Stimulated activated CD4-positive, alpha-beta T cell treated with anti-CD3 and anti-CD28 coated beads, Interleukin-4, amount 100 ng/mL, for 4 hours (primary cell): ENCODE results near the gene TAAR8.
"Not testable (repeated sequence)": the region's sequence is repeated elsewhere in the genome, so short reads cannot be mapped to it uniquely, and the experiment has no call there.

ENCODE experiments used
- DNase-seq, 2 experiments: peaks; one replicate each; pipeline ENCODE4 v3.0.0-alpha.2; 2020

TAAR8 gene

DNA sequence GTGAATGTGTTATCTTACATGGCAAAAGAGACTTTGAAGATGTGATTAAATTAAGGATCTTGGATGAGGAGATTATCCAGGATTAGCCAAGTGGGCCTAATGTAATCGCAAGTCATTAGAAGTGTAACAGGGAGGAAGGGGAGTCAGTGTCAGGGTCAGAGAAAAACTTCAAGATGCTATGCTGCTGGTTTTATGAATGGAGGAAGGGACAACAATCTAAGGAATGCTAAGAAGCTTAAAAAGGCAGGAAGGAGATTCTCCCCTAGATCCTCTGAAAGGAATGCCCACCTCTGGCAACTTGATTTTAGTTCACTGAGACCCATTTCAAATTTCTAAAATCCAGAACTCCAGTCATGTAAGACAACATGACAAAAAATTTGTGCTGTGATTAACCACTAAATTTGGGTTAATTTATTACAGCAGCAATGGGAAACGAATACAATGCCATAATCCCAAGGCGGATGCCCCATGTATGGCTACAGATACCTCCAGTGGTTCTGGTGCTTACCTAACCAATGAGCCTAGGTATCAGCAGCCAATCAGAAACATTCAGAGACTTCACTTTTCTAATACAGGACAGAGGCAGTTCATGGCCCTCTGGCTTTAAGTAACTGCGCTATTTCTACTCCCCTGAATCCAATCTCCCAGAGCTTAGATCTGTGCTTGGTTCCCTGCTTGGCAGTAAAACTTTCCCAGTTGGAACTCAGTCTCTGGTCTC, 3.6 kb upstream of the TAAR8 start:
- no peak for DNase-seq

DNA sequence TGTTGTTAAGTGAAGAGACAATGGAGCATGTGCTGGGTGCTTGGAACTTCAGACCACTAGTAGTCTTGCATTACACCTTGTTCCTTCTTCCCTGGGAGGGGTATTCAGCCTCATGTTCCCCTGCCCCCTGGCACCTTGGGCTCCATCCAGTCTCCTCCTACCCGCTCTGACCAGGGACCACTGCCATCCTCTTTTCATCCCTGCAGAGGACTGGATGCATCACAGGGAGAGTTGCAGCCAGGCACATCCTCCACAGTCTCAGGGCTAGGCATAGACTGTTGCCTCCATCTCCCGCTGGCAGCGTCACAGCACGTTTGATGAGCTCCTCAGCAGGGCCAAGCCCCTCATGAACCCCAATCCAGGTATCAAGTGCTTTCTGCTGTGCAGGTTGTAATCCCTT, 1.3 kb upstream of the TAAR8 start:
- DNase-seq: no peak

DNA sequence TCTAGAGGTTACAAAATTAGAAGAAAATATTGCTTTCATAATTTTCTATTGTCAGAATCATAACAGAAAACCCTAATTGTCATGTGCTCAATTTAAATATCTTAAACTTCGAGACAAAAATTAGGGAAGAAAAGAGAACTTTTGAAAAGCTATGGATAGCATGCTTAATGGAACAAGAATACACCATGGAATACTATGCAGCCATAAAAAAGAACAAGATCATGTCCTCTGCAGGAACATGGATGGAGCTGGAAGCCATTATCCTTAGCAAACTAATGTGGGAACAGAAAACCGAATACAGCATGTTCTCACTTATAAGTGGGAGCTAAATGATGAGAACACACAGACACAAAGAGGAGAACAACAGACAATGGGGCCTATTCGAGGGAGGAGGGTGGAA, 7.6 kb downstream of the TAAR8 start:
- not testable (repeated sequence) for DNase-seq

DNA sequence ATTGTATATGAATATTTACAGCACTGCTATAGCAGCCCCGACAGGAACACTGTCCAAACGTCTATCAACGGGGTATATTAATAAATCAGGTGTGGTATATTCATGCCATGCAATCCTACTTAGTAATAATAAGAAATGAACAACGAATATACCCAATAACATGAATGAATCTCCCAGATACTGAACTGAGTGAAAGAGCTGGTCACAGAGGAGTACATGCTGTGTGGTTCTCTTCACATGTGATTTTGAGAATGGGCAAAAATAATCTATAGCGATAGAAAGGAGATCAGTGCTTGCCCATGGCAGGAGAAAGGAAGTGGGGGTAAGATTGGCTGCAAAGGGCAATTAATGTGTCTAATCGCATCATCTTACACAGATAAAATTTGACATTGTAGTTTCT, 13.9 kb downstream of the TAAR8 start:
- no peak for DNase-seq

DNA sequence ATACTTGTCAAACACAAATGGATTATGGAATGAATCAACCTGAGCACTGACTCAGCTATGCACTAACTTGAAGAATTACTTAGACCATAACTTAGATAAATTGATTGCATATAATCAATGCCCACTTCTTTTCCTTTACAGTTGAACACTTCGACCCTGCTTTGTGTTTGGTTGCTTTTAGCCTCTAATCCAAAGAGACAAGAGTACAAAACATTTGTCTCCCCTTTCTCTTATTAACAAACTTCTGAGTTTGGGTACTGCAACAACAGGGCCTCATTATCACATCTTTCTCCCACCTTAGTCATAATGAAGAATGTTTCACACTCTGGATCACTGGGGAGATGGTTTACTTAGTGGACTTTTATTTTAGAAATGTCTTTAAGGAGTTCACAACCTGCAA, 15.1 kb downstream of the TAAR8 start:
- no peak for DNase-seq

DNA sequence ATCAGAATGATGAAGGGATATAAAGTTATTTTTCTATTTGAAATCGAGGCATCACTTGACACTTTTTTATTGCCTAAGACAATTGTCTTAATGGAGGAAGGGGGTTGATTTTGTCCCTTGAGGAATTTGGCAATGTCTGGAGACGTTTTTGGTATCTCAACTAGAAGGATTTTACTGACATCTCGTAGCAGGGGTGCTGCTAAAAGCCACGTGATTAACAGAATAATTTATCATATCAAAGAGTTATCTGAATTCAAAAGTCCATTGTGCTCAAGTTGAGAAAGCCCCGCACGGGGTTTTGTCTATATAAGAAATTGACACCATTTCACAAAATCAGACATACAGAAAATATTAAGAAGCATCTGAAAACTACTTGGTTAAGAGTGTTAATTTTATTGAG, 16.1 kb downstream of the TAAR8 start:
- no peak for DNase-seq

DNA sequence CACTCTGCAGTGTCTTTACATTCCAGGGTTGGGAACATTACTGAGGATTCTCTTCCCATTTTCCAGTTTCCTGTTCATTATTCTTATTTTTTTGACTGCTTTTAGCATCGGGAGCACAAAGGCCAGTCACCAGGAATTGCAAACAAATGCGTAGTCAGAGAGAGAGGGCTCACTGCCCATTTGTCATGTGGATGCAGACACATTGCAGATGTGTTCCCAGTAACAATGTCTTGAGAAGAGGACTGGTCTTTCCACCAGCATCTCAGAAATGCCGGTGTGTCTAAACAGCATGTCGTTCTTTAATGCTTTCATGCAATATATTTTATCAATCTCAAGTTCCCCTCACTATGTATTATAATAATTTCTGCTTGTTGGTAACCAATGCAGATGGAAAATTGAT, 16.7 kb downstream of the TAAR8 start:
- no peak for DNase-seq

DNA sequence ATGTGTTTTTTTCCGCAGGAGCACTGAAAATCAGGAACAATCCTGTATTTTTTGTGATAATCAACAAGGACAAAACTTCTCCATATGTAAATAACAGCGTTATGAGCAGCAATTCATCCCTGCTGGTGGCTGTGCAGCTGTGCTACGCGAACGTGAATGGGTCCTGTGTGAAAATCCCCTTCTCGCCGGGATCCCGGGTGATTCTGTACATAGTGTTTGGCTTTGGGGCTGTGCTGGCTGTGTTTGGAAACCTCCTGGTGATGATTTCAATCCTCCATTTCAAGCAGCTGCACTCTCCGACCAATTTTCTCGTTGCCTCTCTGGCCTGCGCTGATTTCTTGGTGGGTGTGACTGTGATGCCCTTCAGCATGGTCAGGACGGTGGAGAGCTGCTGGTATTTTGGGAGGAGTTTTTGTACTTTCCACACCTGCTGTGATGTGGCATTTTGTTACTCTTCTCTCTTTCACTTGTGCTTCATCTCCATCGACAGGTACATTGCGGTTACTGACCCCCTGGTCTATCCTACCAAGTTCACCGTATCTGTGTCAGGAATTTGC, 17.8 kb downstream of the TAAR8 start, which contains the start of gene TAAR6:
TAAR6 (plus strand) TSS at position 102 of the 557 bp plus-strand sequence; CDS start at position 102, 0 bp downstream.
- DNase-seq: no peak

DNA sequence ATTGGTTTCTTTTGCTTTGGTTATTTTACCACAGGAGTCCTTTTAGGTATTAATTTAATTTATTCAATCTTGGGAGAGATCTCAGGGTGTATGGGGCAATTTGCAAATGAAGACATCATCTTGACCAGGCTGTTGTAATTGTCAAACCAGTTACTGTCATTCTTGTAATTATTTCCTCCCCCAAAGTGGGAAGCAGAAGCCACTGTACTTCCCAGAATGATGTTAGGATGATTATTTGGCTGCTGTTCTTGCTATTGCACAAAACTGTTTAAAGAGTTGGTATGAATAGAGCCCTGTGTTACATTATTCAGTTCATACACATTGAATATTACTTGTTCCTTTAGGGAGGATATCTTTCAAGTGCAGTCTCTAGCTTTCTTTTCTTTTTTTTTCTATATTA, 19.3 kb downstream of the TAAR8 start:
- no peak for DNase-seq

DNA sequence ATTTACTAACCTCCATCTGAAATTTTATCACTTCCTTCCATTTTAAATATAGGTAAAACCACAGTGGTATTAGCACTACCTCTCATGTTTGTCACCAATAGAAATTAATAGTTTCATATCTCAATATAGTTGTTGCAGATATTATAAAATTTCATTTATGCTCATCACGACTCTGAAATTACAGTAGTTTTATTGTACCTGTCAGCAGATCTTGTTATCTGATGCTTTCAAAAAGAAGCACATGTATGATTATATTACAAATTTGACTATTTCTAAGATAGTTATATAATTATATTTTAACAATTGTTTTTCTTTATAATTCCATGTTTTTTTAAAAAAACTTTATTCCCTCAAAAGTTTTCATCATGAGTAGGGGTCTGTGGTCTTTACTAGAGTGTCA, 32.2 kb downstream of the TAAR8 start:
- no peak for DNase-seq

DNA sequence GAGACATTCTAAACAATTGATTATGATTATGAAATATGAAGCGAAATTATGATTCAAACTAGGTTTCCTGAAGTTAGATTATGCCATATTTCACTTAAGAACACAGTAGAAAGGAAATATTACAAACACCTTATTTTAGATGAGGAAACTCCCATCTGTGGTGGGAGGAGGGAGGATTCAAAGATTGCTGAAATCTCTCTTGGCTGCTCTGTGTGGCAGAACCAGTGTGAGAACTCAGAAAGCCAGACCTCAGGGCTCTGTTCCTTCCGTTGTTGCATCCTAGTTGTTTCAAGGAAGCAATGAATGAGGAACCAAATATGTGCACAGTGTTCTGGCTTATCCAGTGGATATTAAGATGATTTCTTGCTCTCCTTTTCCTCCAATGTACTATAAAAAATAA, 35.0 kb downstream of the TAAR8 start:
- no peak for DNase-seq

DNA sequence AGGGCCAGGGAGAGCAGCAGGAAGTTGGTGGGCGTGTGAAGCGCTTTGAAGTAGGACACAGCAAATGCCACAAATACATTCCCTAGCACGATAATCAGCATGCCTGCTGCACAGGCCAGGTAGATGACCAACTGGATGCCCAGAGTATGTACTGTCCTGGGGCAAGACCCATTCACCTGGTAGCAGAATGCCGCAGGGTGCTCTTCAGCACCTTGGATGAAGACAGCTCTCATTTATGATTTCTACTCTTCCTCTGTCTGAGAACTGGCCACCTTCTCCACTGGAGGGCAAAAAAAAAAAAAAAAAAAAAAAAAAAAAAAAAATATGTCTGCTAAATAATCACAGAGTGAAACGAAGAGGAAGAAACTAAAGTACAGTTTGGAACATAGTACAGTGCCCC, 37.0 kb downstream of the TAAR8 start, which contains the start of gene TAAR5:
TAAR5 (minus strand) TSS at position 288 of the 400 bp plus-strand sequence; CDS start at position 233, 55 bp downstream.
- DNase-seq: no peak

DNA sequence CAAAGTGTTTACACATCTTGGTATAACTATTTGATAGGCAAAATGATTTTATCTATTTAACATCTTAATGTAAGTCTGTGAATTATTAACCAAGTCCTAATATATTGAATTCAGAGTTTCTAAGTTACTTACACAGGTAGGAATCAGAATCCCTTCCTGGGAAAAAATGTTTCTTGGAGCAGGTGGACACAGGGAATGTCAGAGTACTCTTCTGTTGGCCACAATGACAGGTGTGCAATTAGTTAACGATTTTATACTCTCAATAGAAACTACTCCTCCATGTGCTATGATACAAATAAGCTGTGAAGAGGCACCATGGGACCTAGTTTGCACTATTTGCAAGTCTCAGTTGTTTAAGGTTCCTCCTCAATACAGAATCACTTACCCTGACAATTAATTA, 37.9 kb downstream of the TAAR8 start:
- DNase-seq: no peak

DNA sequence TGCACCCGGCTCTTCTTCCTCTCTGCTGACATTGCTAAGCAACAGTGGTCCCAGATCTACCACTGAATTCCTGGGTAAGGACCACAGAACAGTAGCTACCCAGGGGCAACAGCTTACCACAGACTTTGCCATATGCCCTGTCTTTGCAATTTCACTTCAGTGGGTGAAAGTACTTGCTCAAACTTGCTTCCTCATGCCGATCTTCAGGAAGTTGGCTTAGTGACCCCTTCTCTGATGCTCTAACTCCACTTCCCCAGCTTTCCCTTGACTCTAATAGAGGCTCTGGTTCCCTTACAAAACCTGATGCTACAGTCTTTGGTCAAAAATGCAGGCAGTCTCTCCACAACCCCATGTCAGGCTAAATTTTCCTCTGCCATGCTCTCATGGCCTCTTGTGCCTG, 40.4 kb downstream of the TAAR8 start:
- DNase-seq: no peak

DNA sequence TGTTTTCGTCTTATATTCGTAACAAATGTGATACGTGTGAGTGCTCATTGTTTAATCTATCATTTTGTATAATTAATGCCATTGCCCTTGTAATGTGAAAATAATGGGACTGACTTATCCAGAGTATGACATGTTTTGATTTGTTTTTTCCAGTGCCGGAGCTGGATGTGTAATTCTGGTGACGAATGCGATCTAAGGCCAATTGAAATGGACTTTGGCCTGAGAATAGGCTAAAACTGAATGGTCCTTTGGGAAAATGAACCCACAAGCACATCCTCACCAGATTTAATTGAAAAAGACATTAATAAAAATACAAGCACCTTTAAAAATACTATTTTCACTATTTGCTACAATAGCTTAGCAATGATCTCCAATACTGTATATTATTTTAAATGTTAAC, 43.7 kb downstream of the TAAR8 start:
- no peak for DNase-seq

DNA sequence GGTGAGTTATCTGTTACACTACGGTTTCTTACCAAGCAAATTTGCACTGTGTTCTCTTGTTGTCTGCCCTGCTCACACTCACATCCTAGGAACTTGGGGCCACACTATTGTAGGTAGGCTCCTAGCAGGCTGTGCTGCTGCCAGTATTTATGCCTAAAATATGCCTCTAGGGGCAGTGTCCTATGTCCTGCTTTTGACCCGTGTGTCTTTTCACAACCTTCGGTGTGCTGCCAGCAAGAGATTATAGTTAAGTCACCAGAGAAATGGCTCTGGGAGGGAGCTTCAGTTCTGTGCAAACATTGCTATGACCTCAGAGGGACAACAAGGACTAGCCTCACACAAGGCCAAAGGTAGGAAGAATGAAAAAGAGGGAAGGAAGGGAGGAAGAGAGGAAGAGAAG, 46.0 kb downstream of the TAAR8 start:
- no peak for DNase-seq

DNA sequence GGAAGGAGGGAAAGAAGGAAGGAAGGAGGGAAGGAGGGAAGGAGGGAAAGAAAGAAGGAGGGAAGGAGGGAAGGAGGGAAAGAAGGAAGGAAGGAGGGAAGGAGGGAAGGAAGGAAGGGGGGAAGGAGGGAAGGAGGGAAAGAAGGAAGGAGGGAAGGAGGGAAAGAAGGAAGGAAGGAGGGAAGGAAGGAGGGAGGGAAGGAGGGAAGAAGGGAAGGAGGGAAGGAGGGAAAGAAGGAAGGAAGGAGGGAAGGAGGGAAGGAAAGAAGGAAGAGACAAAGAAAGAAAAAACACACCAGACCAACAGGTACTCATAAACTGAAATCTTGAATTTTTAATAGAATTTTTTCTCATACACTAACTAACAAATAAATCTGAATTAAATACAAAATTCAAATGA, 48.4 kb downstream of the TAAR8 start:
- not testable (repeated sequence) for DNase-seq
